Fibroblast of gingiva (primary cell): ENCODE measurements around the gene IFNA7.
"Not testable (repeated sequence)": the region's sequence is repeated elsewhere in the genome, so short reads cannot be mapped to it uniquely, and the experiment has no call there.

ENCODE experiments used
- DNase-seq: peaks from one replicate; pipeline ENCODE4 v3.0.0-alpha.2; 2011; ENCODE audit warnings: low read depth

IFNA7 gene

GRCh38 chr9:21202105-21202504 is at the start of gene IFNA7:
Gene IFNA7, minus strand, starts transcription at chr9:21202205. Its CDS starts 40 bp downstream, at chr9:21202165.
- not testable (repeated sequence) for DNase-seq

DNA sequence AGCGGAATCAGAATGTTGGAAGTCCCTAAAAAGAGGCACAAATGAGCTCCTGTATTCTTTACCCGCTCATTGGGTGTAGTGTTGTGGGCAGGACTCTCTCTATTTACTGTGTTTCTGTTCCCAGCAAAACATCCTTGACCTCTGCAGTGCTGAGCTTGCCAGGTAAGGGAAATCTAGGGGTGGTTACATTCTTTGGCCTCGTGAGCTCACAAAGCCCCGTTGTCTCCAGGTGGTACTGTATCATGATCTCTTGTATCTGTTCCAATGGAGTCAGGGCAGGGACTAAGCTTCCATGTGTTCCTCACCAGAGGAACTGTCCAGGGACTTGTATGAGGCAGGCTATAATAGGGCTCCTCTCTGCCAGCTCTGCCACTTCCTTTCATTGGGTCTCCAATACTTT is 49.6 kb upstream of the IFNA7 start:
- DNase-seq = no peak

DNA sequence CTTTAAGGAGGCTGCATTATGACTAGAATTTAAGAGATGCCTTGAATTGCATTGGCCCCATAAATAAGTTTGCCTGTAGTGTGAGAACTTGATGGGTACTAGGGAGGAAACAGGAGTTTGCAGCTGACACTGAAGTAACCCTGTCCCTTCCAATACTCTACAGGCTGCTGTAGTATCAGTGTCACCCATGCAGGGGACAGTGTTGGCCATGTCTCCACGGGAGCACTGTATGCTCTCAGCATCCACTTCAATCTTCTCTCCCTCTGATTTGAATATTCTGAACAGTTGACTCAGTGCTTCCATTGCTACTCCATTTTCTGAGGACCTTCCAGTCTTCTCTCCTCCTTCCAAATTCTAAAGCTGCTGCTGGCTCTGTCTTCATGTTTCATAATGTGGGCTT is 49.2 kb upstream of the IFNA7 start:
- no peak for DNase-seq

- no peak for DNase-seq
Measured at GRCh38 chr9:21244836-21245235, 42.8 kb upstream of the IFNA7 start.

- DNase-seq = no peak
Measured at GRCh38 chr9:21239911-21240310, 37.9 kb upstream of the IFNA7 start, which contains the start of gene IFNA14. Gene IFNA14, minus strand, starts transcription at chr9:21240005. Its CDS starts 70 bp downstream, at chr9:21239935.

- not testable (repeated sequence) for DNase-seq
Measured at GRCh38 chr9:21236360-21236714, 34.3 kb upstream of the IFNA7 start.

DNA sequence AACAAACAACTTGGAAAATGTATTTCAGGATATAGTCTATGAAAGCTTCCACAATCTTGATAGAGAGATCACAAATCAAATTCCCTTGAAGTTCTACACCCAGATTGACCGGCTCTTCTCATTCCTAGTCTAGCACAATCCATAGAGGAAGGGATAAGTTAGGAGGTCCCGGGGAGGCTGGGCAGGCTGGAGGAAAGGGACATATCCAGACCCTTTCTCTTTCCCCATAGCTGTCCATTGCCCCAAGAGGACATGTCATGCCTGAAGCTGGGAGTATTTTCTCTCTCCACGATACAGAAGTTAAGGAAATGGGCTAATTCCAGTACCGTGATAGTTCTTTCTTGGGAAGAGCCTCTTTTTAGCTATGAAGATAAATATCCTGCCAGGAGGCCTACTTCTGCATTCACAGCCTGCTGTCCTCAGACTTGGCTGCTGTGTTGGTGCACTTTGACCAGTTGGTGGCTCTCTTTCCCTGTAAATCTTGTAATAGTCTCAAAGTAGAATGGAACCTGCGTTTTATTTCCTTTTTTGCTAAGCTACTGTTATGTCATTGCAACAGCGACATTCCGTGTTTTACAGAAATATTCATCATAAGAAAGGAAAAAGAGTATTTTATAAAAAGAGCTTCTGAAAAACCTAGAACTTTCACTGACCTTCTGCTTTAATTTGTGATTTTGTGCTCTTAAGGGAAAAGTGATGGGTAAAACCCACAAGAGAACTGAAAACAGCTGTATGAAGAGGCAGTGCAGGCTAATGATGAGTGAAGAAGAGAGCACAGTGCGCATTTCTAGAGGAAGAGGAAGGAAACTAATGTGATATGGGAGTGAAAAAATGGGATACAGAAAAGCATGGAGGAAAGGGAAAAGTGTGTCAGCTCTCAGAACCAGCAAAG is 33.7 kb upstream of the IFNA7 start:
- DNase-seq = peak; percentile 21

DNA sequence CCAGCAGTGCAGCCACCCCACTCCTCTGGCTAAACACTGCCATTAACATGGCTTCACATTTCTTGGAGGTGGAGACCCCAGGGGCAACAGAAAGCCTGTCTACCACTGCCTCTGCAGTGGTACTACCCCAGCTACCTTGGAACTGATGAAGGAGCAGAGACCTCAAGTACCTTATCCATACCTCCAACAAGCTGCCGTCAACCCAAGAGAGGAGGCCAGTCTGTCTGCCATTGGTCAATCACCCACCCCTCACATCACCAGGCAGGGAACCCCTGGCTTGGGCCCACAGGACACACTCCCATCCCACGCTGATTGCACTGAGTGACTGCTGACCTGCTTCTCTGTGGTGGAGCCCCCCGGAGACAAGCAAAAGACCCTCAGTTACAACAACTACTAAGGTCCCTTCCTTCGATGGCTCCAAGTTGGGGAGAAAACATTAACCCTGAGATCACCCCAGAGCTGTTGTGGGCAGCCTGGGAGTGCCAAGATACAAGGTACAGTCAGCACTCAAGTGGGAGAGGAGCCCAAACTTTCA is 32.2 kb upstream of the IFNA7 start:
- no peak for DNase-seq

DNA sequence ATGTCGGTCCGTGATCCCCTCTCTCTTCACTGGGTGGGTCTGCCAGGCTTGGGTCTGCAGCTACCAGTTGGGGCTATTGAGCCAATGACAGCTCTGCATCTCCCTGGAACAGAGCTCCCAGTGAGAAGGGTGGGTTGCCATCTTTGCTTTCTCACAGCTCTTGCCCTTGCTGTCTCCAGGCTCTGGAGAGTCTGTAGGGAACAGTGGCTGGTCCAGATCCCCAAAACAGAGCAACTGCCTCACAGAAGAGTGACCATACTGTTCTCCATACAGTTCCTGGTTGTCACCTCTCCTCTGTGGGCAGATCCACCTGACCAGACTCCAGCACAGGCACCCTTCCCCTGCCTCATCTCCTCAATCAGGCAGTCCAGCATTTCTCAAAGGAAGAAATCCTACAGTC is 31.3 kb upstream of the IFNA7 start:
- no peak for DNase-seq

DNA sequence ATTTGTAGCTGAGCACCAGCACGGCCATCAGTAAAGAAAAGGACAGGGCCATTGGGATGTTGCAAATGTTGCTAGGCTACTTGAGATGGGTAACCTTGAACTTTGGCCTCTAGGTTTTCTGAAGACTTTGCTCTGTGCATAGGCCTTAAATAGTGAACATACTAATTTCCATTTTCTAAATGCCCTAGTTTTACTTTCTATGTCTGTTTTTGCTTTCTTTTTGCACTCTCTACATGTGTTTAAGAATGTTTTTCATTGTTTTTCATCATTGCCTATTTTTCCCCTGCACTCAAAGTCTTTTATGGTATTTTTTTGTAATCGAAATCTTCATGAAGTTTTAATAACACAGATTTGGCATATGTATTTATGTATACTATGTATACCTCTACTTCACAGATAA is 26.1 kb upstream of the IFNA7 start, which contains the start of gene IFNA17:
Gene IFNA17 (minus strand): TSS at position 101 of the 400 bp plus-strand sequence. CDS start 49 bp downstream, at position 52.
- DNase-seq = no peak

- DNase-seq = not testable (repeated sequence)
Measured at GRCh38 chr9:21217211-21217610, 15.2 kb upstream of the IFNA7 start, which contains the start of gene IFNA16. Gene IFNA16, minus strand, starts transcription at chr9:21217311. Its CDS starts 6 bp downstream, at chr9:21217305.

GRCh38 chr9:21213411-21214326 is 11.7 kb upstream of the IFNA7 start:
- not testable (repeated sequence) for DNase-seq

DNA sequence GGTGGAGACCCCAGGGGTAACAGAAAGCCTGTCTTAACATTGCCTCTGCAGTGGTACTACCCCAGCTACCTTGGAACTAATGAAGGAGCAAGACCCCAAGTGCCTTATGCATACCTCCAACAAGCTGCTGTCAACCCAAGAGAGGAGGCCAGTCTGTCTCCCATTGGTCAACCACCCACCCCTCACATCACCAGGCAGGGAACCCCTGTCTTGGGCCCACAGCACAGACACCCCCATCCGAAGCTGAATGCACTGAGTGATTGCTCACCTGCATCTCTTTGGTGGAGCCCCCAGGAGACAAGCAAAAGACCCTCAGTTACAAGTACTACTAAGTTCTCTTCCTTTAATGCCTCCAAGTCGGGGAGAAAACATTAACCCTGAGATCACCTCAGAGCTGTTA is 10.2 kb upstream of the IFNA7 start:
- not testable (repeated sequence) for DNase-seq

DNA sequence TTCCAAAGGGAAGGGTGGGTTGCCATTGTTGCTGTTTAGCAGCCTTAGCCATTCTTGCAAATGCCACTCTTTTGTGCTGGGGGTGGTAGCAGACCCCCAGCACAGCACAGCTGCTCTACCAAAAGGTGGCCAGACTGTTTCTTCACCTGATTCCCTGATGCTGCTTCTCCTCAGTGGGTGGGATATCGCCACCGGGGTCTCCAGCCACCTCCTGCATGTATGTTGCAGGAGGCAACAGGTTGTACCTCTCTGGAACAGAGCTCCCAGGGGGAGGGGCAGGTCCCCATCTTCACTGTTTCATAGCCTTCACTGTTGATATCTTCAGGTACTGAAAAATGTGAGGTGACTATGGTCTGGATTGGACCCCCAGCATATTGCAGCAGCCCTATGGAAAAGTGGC is 8.8 kb upstream of the IFNA7 start:
- not testable (repeated sequence) for DNase-seq

GRCh38 chr9:21210311-21210710 is 8.3 kb upstream of the IFNA7 start:
- no peak for DNase-seq

- not testable (repeated sequence) for DNase-seq
Measured at GRCh38 chr9:21207043-21207442, 5.0 kb upstream of the IFNA7 start, which contains the start of gene IFNA10. Gene IFNA10, minus strand, starts transcription at chr9:21207143. Its CDS starts 46 bp downstream, at chr9:21207097.

DNA sequence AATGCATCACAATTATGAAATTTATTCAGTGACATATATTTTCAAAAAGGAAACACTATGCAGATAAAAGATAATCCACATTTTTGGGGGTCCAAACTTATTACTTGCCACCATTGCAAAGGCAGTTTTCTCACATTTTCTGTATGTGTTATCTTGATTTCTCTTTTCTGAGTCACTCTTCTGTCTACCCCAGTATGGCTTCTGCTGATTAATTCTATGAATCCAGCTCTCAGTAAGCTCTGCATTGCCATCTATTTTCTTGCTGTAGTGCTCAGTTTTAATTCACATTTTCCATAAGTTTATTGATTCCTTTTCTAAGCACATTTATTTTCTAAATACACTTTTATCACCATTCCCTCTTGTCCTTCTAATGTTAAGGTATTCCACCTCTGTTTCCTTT is 3.2 kb upstream of the IFNA7 start:
- no peak for DNase-seq

GRCh38 chr9:21194867-21195776 is 6.9 kb downstream of the IFNA7 start:
- not testable (repeated sequence) for DNase-seq

DNA sequence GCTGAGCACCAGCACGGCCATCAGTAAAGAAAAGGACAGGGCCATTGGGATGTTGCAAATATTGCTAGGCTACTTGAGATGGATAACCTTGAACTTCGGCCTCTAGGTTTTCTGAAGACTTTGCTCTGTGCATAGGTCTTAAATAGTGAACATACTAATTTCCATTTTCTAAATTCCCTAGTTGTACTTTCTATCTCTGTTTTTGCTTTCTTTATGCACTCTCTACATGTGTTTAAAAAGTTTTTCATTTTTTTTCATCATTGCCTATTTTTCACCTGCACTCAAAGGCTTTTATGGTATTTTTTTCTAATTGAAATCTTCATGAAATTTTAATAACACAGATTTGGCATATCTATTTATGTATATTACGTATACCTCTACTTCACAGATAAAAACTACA is 14.5 kb downstream of the IFNA7 start, which contains the start of gene IFNA4:
Gene IFNA4 (minus strand): TSS at position 101 of the 400 bp plus-strand sequence. CDS start 56 bp downstream, at position 45.
- DNase-seq = not testable (repeated sequence)

- not testable (repeated sequence) for DNase-seq
Measured at GRCh38 chr9:21182810-21183736, 18.9 kb downstream of the IFNA7 start.
